NCI-H345 treated with DMSO at 0.1 percent for 48 hours (cell line): ENCODE data around the gene CEP295NL.
"Not testable (repeated sequence)": the region's sequence is repeated elsewhere in the genome, so short reads cannot be mapped to it uniquely, and the experiment has no call there.

Experiments
- DNase-seq: peaks from one replicate; lab custom pipeline; 2025; ENCODE audit not compliant: unreplicated experiment; lab: John Stamatoyannopoulos, UW

Gene CEP295NL

DNA sequence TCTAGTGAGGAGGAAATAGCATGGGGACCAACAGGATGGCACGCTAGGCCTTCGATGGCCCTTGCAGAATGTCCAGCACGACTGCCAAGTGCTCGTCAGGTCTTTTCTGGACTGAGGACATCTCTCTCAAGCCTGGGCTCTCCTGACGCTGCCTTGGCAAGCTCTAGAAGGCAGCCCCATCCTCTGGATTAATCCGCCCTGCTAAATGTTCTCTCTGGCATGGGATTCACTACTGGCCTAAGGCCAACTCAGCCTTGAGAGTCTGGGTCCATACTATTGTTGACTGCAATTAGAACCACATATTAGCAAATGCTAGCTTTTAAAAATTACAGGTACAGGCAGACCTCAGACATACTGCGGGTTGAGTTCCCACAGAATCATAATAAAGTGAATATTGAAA is 2.5 kb upstream of the CEP295NL start:
- no peak for DNase-seq

DNA sequence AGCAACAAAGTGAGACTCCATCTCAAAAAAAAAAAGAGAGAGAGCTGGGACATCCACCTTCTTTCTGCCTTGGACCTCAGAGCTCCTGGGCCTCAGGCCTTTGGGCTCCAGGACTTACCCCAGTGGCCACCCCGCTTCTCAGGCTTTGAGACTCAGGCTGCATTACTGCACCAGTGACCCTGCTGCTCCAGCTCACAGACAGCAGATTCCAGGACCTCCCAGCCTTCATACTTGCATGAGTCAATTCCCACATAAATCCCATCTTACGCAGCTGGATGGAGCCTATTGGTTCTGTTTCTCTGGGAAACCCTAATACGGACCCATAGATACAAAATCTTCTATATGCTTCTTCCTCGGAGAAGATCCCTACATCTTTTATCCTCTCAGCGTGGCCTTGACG is 2.1 kb upstream of the CEP295NL start:
- no peak for DNase-seq

DNA sequence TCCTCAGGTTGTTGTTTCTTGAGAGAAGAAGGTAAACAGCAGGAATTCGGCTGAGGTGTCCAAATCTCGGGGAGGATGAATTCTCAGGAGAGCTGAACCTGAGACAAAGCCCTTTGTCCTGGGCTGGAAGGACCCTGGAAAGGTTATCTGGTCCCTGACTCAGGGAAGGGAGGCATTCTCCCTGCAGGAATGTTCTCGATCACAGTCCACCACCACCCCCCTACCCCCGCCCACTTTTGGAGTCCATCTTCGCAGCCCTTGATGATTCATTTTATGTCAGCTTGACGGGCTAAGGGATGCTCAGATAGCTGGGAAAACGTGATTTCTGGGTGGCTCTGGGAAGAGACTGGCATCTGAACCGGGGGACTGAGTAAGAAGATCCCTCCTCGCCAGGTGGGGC is 1.4 kb upstream of the CEP295NL start:
- no peak for DNase-seq

DNA sequence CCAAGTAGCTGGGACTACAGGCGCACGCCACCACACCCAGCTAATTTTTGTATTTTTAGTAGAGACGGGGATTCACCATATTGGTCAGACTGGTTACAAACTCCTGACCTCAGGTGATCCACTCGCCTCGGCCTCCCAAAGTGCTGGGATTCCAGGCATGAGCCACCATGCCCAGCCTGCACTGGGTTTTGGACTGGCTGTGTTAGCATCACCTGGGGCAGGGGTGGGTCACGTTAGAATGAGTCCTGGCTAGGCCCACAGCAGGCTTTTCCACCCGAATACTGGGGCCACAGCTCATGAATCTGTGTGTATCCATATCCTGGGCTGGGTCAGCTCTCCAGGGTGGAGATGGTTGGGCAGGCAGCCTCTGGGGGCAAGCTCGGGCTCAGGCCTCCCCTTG is 770 bp downstream of the CEP295NL start:
- not testable (repeated sequence) for DNase-seq

DNA sequence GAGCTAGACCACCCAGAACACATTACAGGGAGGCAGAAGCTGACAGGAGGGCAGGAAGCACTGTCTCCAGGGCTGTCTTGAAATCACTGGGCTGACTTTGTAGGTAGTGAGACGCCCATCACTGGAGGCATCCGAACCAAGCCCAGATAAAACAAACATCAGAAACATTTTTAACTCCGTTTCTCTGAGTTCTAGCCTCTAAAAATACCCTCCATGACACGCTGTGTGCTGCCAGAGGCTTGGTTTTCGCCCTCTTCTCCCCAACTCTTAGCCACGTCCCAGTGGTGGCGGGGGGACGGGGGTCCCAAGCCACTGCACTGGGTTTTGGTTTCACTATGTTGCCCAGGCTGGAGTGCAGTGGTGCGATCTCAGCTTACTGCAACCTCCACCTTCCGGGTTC is 1.2 kb downstream of the CEP295NL start:
- DNase-seq, result no peak

DNA sequence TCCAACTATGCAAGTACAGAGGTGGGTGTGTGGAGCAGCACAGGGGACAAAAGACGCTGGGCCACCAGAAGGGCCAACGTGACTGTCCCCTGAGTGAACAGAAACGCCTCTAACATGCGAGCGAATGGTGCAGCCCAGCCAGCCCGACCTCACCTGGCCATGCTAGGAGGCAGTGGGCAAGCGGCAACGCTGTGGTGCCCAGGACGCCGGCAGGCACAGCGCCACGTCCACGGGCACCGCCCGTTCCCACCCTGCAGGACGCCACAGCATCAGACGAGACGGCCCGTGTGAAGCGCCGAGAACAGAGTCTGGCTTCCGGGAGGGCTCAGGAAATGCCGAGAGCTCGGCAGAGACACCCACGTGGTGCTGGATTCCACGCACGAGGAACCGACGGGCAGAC is 2.2 kb downstream of the CEP295NL start:
- DNase-seq, result no peak

DNA sequence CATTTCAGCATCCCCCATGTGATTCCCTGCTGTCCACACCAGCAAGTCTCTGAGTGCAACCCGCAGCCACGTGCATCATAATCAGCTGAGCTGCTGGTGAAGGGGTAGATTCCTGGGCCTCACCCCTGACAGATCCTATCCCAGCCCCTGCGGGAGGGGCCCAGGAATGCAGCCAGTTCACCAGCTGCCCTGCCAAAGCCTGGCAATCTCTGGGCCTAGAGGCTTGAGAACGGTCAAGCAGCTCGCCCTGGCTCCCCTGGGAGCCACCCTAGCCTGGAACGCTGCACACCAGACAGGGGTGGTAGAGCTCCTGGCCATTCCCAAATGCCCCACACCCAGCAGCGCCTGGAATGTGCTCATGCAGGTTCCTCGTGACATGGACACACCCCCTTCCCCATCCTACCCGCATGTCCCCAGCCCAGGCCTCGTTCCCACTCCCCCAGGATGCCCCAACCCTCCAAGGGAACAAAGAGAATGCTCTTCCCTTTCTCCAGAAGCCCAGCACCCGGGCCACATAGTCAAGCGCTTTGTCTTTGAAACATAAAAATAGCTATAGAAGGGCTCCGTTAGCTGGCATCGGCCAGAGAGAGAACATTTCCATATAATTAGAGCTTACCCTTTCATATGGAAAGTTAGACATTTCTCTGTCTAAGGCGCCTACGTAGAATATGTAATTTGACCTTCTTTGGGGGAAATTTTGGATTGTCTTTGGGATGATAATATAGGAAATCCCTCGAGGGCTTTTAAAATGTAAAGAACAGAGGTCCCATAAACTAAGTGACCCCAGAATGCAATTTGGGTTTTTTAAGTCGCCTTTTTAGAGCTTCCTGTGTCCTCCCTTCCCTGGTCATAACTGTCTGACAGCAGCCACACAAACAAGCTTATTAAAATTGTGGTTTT is 3.4 kb downstream of the CEP295NL start:
- DNase-seq, result no peak

DNA sequence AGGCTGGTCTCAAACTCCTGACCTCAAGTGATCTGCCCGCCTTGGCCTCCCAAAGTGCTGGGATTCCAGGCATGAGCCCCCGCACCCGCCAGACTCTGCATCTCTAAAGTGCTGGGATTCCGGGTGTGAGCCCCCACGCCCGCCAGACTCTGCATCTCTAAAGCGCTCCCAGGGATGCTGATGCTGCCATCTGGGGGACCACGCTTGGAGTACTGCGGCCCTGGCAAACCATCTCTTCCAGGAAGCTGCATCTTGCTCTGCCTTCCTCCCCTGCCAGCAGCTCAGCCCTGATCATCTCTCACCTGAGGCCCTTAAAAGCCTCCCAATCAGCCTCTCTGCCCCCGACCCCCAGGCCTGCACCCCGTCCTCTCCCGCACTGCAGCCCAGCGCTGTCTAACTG is 4.1 kb downstream of the CEP295NL start:
- DNase-seq, result no peak

DNA sequence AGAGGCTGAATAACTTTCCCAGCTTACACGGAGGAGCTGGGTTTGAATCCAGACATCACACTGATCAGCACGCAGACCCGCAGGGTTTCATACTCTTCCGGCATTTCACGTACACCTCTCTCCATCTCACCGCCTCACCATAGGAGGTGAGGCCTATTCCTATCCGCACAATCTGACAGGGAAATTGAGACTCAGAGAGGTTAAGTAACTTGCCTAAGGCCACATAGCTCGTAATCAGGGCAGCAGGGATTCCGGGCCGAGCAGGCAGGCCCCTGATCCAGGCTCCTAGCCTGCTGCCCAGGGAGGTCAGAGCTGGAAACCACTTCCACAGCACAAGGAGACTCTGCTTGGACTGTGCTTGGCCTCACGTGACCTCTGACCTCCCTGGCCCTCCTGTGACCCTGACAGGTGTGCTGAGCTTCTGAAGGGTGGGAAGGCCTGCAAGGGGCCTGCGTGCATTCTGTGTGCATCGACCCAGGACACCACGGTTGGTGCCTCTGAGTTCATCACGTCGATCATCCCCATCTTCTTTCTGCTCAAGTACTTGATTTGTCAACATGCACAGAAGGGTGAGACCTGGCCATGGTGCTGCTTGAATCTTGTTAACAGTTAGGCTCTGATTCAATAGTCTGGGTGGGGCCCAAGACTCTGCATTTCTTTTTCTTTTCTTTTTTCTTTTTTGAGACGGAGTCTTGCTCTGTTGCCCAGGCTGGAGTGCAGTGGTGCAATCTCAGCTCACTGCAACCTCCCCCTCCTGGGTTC is 4.7 kb downstream of the CEP295NL start:
- no peak for DNase-seq

DNA sequence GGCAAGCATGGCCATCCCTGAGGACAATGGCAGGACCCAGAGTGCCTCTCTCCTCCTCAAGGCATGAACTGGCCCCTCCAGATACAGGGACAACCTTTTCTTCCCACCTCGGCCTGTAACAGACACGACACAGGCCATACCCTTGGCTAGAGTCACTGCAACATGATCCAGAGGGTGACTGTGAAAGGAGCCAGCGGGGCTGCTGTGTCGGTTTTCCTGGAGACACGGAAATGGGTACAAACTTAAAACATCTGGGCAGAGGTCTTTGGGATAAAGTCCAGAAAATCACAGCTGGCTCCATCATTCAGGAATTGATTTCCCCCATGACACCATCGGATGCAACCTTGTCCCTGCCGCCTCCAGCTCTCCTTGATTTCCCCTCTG is 5.3 kb downstream of the CEP295NL start:
- DNase-seq, result no peak

DNA sequence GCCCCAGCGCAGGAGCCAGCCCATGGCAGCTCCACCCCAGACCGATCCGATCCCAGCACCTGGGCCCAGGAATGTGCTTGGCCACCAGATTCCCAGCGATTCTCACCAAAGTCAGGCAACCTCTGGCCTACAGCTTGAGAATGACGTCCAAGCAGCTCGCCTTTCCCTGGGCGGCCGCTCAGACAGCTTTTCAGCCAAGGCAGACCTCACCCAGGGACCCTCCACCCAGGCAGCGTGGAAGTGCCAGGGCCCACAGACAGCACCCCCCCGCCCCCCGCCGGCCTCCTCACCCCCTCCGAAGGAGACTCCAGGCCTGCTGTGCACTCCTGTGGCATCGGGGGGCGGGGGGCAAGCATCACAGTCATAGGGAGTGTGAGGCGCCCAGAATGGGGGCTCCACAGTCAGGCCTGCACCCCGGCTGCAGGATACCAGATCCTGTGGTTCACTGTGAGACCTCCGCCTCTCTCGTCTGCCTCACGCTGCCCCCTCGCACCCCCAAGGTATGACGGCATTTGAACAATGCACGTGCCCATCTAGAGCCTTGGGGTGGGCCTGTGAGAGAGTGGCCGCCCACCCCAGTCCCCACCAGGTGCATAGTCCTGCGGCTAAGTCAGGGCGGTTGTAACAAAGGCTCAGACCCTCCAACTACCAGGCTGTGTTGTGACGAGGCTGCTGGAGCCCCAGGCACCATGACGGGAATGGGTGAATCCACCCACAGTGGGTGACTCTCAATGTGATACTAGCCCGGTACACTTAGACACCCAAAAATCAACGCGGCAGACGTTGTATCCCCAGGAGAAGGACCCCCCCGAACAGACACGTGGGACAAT is 6.0 kb downstream of the CEP295NL start:
- DNase-seq, result no peak

DNA sequence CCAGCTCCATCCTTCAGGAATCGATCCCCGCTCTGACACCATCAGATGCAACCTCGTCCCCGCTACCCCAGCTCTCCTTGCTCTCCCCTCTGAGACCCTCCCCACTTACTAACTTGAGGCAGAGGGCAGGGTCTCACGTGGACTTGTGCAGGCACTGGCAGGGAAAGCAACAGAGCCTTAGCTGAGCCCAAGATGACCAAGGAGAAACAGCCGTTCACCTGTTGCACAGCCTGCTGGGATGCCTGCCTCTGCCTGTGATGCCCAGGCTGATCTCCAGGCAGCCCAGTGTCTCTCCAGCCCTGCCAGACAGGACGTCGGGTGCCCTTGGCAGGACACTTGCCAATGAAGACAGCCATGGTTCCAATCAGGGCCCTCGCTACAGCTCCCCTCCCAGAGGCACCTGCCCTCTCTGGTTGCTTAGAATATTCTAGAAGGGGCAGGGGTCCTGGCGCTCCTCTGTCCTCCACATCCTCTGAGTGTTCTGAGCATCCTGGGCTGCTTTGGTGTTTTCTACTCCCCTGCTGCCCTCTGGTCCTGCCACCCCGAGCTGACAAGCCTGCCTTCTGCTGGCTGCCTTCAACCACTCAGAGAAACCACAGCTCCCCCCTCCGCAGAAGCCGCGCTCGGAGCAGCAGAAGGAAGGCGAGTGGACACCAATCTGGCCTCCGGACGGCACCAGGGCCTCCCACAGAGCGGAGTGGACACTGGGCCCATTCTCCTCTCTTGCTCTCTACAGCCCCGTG is 6.7 kb downstream of the CEP295NL start:
- DNase-seq, result no peak

DNA sequence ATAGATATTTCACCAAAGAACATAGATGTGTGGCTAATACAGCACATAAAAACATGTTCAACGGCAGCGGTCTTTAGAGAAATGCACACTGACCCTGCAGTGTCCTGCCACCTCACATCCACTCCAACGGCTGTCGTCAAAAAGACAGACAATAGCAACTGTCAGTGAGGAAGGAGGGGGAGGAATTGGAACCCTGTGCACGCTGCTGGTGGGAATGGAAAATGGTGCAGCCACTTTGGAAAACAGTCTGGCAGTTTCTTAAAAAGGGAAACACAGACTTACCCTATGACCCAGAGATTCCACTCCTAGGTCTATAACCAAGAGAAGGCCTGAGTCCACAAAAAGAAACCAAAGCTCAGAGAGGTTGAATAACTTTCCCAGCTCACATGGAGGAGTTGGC is 7.7 kb downstream of the CEP295NL start:
- no peak for DNase-seq

DNA sequence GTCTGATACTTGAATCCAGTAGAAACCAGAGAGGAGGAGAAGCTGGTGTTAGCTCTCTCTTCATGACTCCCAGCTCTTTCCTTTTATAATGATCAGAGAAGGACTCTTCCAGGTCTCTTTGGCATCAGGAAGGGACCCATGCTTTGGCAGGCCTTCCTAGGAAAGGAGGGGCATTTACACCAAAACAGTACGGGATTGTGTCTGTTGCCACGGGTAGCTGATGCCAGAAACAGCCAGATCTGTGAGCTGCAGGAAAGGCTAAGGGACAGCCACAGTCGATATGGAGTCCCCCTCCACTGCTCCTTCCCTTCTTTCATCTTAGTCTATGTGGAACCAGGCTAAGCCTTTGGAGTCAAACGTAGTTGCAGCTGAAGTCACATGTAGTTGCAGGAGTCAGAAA is 9.3 kb downstream of the CEP295NL start:
- DNase-seq, result no peak

DNA sequence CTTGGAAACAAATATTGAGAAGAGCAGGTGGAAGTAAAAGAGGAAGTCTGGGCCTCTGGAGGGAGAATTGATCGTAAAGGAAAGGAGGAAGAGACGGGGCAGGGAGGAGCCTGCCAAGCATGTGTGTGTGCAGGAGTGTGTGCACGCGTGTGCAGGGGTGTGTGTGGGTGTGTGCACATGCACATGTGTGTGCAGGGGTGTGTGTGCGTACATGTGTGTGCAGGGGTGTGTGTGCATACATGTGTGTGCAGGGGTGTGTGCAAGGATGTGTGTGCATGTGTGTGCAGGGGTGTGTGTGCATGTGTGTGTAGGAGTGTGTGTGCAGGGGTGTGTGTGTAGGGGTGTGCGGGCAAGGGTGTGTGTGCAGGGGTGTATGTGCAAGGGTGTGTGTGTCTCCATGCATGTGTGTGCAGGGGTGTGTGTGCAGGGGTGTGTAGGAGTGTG is 10.0 kb downstream of the CEP295NL start:
- no peak for DNase-seq

DNA sequence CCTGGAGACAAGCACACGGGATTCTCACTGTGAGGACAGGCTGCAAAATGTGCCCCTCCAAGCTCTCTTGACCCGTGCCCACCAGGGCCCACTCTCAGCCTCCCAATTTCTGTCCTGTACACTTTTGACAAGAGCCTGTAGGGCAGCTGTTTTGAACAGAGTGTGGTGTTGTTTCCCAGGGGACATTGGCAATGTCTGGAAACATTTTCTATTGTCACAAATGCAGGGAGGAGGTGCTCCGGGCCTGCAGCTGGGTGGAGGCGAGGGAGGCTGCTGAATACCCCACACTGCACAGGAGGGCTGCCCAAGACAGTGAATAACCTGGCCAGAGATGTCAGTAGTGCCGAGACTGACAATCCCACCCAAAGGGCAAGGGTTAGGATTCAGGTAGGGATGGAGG is 10.5 kb downstream of the CEP295NL start:
- DNase-seq, result no peak

DNA sequence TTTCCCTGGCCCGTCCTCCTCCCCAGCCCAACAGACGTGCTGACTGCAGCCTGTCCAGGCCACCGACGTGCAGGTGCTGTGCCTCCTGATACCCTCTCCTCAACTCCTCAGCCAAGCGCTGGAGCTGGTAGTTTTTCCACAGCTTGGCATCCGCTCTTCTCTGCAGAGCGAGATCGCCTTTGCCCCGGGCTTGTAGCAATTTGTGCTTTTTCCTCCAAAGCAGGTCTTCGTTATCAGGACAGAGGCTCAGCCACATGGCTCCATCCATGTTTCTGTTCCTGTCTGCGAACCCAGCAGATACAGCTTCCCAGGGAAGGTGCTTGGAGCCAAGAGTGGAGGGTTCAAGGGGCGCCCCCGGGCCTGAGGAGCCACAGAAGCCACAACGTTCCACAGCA is 10.9 kb downstream of the CEP295NL start:
- no peak for DNase-seq

DNA sequence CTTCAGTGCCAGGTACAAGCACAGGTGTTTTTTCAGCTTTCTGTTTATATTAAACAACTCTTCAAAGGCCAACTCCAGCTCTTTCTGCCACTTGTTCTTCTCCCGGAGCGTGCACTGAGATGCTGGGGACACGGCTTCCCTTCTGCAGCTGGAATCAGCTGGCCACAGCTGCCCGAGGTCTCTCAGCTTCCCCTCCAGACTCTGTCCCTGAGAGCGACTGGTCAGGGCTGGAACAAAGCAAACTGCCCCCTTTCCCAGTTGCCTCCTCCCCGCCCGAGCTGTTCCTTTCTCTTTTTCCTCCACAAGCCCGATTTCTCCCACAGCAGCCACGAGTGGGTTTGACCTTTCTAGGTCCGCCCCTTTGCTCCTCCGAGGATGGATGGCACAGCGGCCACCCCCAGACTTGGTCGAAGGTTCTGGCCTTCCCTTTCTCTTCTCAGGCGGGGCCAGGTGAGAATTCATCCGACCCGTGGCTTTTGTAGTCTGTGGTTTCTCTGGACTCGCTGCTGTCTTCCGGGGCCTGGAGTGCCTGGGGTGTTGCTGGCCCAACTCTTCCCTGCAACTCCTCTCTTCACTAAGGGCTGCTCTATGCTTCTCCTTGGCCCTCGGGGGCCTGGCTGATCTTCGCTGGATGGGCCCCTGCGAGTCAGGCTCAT is 11.5 kb downstream of the CEP295NL start:
- no peak for DNase-seq

DNA sequence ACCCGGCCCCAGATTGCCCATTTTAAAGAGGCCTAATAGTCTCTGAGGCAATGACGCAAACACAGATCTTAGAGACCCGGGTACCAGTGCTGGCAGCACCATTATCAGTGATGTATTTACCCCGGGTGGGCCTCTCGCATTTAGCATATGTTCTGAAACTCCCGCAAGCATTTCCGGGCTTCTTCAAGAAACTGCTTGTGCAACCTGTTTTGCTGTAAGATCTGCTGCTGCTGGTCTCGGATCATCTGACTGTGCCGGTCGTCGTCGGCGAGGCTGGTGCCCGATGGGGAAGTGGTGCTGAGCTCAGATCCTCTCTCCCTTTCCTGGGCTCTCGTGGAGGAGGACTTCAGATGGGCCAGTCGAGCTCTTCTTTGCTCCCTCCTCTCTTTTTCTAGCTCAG is 12.5 kb downstream of the CEP295NL start:
- DNase-seq, result no peak

DNA sequence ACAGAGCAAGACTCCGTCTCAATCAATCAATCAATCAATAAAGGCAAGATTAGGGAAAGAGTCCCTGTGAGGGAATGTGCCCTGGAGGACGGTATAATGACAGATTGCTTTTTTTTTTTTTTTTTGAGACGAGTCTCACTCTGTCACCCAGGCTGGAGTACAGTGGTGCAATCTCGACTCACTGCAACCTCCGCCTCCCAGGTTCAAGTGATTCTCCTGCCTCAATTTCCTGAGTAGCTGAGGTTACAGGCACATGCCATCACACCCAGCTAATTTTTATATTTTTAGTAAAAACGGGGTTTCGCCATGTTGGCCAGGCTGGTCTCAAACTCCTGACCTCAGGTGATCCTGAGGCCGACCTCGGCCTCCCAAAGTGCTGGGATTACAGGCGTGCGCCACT is 12.9 kb downstream of the CEP295NL start:
- not testable (repeated sequence) for DNase-seq
